ENCODE measurements around the gene RAMACL. TPM values are rescaled to one million over a fixed set of nuclear protein-coding genes. Genes with fewer than 3 reads are reported as not detected.

The RAMACL gene
- total and polyA plus RNA-seq, 2 of the 4 experiments (the other 2 are of a cell fraction) = 0.46 to 0.90 TPM

DNA sequence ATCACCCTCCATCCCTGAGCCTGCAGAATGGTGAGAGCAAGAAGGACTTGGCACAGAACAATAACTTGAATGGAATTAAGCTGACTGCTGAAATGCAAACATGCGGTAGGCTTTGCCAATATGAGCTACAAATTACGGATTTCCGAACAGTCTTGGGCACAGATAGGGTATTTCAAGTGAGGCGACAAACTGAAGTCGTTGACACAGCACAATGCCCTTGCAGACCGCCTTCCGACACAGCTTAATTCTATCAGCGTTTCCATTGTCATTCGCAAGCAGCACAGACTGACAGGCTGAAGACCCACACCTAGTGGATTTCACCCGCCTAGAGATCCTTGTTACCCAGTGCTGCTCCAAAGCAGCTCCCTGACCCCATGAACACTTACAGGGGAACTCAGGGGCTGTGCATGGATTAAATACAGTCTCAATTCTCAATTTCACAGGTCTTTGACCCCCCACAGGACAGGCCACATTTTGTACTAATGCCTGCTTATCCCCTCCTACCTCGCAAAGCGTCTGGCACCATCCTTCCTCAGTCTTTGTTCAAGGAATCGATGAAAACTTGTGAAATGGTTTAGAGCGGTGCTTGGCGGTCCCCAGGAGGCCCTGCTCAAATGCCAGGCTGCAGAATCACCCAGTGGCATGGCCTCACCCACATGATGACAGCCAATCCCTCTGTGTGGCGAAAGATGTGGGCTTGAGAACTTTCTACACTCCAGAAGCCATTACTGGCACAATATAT is 34.6 kb downstream of the RAMACL start (continued):
- TF ChIP-seq MAZ (IDR thresholded peaks at IDR 0.05; ENCODE audit: borderline replicate concordance, low read depth, low read length) = no peak

GRCh38 chr6:166546653-166547052 is 39.8 kb downstream of the RAMACL start:
- peaks cover 5% of the 10 kb centered on the region; the same call in 1 of the 2 replicates for H3K4me1 ChIP-seq (ENCODE audit: control insufficient read depth, insufficient read depth, low read length)
- DNase-seq = no peak
- H3K36me3 ChIP-seq (ENCODE audit: control insufficient read depth, insufficient read depth, low read length) = peaks cover 15% of the 10 kb centered on the region
- H4K8ac ChIP-seq (ENCODE audit: low read depth in 2 of 2, low read length in 2 of 2) = no peak overlapping the region
- no peak overlapping the region for H3K14ac ChIP-seq (replicated peaks; ENCODE audit: low read depth, low read length)
- H3K4ac ChIP-seq (ENCODE audit: low read depth, low read length) = no peak overlapping the region
- no peak overlapping the region for H3K56ac ChIP-seq (ENCODE audit: extremely low read depth, insufficient read depth, low read length)
- no peak overlapping the region for H3K4me3 ChIP-seq (ENCODE audit: insufficient read depth, low read depth, low read length)
- no peak overlapping the region for H3K23ac ChIP-seq (ENCODE audit: low read depth, low read length)
- H3K9me3 ChIP-seq (ENCODE audit: control insufficient read depth, insufficient read depth, low read length) = no peaks in the 10 kb centered on the region
- no peak overlapping the region for H2AK9ac ChIP-seq (replicated peaks; ENCODE audit: low read depth, low read length, poor library complexity)
- POLR2A ChIA-PET (ENCODE audit: unreplicated experiment) = no interaction called here
- no peak for ATAC-seq (ENCODE audit: low read depth)
- no peak overlapping the region for H2AK5ac ChIP-seq (ENCODE audit: low read depth, low read length)
- no peak overlapping the region for H4K5ac ChIP-seq (ENCODE audit: low read depth, low read length)
- no peak overlapping the region for H2BK5ac ChIP-seq (ENCODE audit: low read depth, low read length, poor library complexity, severe bottlenecking)
- TF ChIP-seq MAFK (IDR thresholded peaks at IDR 0.05; ENCODE audit: low read depth, low read length) (peak; percentile 68), RAD21 (IDR thresholded peaks at IDR 0.05; ENCODE audit: low read length) (no peak), FOS (IDR thresholded peaks at IDR 0.05; ENCODE audit: low read depth, low read length) (no peak), CEBPB (IDR thresholded peaks at IDR 0.05; ENCODE audit: low read depth, low read length) (no peak), MXI1 (IDR thresholded peaks at IDR 0.05; ENCODE audit: borderline replicate concordance, low read depth, low read length) (no peak)
- H2AFZ ChIP-seq (replicated peaks; ENCODE audit: low read length, poor library complexity) = no peak overlapping the region
- dilution Hi-C loops (cut with HindIII; ENCODE audit: low sequenced_read_pairs, unreplicated experiment) = no loop called here
- no peak overlapping the region for H4K91ac ChIP-seq (ENCODE audit: insufficient read depth, low read depth, low read length)
- H3K27me3 ChIP-seq (ENCODE audit: control insufficient read depth, insufficient read depth, low read length) = no peaks in the 10 kb centered on the region
- CTCF ChIA-PET = no interaction called here
- no peak overlapping the region for H2BK15ac ChIP-seq (ENCODE audit: low read depth, low read length)
- WGBS, 2 experiments (ENCODE audit: extremely low coverage in 2 of 2, insufficient read length in 1 of 2) = 85% methylated on average over 4 of the region's 6 CpGs; no CpG with 5 or more reads in 1 of the 2 experiments
- H4K20me1 ChIP-seq (ENCODE audit: insufficient read depth, low read length) = peaks cover 10% of the 10 kb centered on the region; the same call in 1 of the 2 replicates
- no peak overlapping the region for H2BK120ac ChIP-seq (ENCODE audit: low read depth, low read length)
- H3K9me1 ChIP-seq (ENCODE audit: insufficient read depth, low read length) = peaks cover 4% of the 10 kb centered on the region; the same call in 1 of the 2 replicates
- H3K18ac ChIP-seq (ENCODE audit: low read depth, low read length) = no peak overlapping the region
- H3K9ac ChIP-seq (ENCODE audit: low read depth, low read length) = no peak overlapping the region
- intact Hi-C loops (cut with micrococcal nuclease) = no loop called here
- no peak overlapping the region for H2BK20ac ChIP-seq (ENCODE audit: low read depth, low read length)
- in situ Hi-C loops (cut with MboI; ENCODE audit: low sequenced_read_pairs) = no loop called here
- no TSS peak for BruUV-seq (replicated peaks)
- peaks cover 8 to 44% of the 10 kb centered on the region in 2 experiments; a peak in 3 of 4 replicates for H3K79me1 ChIP-seq (ENCODE audit: low read depth in 1 of 2, low read length in 2 of 2)
- no peak overlapping the region for H3K4me2 ChIP-seq (ENCODE audit: low read depth, low read length)
- no peak overlapping the region for H3K27ac ChIP-seq (ENCODE audit: insufficient read depth, low read length)

Data from IMR-90 (cell line).